Stimulated activated CD8-positive, alpha-beta memory T cell treated with anti-CD3 and anti-CD28 coated beads, Interleukin-12 subunit alpha, Interleukin-12 subunit beta, amount 100 ng/mL, for 1 hour (primary cell): ENCODE data around the gene ANKRD31.
A peak's percentile ranks its signal among the peaks of the same experiment; 100 is the strongest.
"Not testable (repeated sequence)": the region's sequence is repeated elsewhere in the genome, so short reads cannot be mapped to it uniquely, and the experiment has no call there.

ENCODE experiments used
- DNase-seq: peaks from one replicate; pipeline ENCODE4 v3.0.0-alpha.2; 2020; ENCODE audit warnings: low read depth

Gene ANKRD31, protein sequence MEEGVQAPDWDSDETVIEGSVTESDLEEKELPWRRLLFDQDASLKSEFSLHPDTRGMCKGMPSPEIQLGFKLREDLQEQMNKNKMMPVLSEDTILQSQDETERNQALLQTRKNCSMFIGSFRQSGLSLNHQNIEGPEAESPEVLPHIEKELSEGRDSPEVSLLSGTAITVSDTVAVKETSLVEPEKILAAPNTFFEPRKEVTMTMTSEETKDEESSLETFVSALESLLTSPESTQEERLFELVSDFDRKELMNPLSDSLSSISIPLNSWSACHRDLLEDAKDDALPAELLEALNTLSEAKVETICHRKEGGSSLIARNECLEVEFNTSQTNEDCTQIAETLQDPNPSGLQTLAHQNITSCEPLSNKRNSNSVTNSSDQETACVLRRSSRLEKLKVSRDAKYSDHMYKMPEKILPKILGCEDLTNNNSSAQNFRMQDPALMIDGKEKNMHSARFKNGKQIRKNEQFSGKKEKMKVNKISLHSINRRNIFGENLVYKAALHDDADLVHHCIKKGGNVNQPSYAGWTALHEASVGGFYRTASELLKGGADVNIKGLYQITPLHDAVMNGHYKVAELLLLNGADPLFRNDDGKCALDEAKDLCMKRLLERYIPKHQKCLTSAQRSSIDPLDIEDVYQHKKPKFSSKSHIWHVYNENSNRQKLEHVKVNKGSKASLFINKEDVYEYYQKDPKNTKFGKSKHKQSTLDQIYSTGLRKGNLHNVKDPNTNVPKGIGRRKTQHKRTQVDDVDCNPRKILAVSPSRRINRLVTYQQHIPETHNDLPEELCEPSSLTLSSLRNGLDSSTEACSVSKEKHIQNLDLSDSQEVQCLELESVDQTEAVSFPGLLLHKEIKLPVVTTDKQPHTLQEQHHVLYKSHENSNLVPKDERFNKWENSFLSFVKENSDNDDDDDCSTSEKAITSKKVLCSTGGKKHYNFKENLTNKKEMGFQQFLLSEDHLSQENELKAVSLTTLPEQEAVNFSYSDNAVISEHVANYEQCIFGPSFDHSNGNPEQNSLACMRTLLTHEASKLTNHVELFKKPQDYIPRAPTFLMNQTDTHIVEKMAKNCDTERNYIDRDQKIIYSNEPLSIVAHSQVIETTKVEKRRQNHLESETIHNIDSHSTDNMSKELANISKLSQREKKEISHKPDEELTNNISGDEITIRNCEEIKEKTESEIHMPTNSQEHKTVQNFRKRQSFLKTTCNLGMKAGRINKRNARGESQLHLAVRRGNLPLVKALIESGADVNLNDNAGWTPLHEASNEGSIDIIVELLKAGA (N-terminal part only)

DNA sequence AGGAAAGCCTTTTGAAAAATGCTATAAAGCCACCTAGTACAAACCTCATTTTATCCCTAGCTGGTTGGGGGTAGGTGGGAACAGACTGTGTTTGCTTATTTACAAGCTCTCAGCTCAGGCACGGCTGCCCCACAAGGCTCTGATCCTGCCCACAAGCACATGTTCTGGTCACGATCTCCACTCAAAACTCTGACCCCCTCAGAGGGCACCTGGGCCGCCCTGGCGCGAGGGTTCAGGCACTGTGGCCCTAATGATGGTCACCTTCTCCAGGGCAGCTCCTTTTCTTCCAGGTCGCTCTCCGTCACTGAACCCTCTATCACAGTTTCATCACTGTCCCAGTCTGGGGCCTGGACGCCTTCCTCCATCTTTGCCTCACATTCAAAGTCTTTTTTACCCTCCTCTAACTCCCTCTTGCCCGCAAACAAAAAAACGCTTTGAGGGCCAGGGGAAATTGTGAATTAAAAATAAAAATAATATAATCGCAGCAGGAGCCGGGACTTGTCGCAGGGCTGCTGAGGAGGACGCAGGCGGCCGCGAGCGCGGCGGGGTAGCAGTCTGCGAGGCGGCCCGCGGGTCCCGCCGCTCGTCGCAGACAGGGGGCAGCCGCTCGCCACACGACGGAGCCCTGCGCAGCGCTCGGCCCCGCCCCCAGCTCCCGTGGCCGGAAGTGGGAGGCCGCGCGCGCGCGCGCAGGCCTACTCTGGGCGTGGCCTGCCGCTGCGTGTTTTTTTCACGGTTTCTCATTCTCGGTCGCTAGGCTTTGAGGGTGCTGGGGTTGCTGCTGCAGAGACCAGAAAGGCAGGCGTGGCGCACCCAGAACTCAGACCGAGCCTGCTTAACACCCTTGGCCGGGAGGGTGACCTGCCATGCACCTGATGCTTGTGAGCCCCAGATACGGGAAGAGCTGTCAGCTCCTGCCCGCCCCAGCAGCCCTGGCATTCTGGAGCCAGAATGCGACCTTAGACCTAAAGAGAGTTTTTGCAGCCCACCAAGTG, at the start of gene ANKRD31:
Gene ANKRD31 (minus strand): TSS at position 557 of the 995 bp plus-strand sequence. CDS start 192 bp downstream, at position 365.
- DNase-seq: peak; percentile 83

DNA sequence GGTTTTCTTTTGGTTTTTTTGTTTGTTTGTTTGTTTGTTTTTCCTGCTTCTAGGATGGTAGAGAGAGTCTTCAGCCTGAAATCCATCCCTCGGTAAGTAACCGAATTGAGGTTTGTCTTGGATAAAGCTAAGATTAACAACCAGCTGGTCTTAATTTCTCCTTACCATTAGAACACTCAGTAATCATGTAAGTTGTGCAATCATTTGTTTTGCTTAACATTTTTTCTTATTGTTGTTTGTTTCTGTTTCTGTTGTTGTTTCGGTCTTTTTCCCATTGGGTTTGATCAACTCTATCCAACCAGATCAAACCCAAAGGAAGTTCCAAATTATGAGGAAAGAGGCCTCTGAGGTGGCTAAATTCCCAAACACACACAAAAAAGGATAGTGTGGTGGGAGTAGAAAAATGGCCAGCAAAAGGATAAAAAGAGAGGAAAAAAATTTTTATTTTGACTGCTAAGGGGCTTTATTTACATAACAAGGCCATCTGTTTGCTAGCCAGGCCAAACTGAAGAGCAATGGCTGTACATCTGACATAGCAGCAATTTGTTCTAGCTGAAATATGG, 49.6 kb upstream of the ANKRD31 start:
- no peak for DNase-seq

DNA sequence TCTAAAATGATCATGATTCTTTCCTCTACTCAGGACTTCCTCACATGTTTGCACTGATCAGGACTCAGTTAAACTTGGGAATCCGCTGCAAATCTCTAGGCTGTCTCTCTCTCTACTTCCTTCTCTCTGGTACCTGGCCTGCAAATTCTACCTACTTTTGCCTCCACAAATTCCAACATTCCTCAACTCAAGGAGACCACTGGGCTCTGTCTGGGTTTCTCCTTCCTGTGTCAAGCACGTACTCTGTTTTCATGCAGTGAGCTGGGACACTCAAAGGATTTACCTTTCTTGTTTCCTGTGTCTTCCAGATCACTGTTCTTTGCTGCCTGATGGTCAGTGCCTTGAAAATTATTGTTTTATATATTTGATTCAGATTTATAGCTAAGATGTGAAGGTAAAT, 45.9 kb upstream of the ANKRD31 start:
- no peak for DNase-seq

DNA sequence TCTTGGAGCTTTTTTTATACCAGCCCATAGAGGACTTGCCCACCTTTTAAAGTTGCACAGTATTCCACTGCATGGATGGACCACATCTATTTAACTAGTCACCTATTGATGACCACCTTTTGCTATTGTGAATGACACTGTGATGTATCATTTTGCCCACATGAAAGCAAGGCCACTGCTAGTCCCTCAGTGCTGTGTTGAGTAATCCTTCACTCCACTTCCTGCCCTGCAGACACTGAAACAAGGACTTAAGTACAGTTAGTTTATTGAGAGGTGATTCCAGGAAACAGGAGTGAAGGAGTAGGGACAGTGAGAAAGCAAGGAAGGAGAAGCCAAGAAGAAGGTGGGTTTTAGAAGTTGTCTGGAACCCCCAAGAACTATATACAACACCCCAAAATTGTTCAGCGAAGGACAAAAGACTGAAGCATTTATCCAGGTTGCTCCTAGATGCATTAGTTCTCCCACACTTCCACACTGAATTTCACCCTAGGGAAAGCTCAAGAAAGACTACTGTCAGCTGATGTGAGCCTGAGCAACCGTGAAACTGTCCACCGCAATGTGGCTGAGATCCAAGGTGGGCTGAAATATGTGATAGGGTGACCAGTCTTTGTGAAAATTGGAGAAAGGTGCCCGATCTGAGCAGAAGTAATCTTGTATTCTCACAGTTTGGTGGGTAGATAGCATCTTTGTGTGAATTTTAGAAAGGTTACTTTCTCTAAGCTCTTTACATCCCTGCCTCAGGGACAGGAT, 45.2 kb upstream of the ANKRD31 start:
- no peak for DNase-seq

DNA sequence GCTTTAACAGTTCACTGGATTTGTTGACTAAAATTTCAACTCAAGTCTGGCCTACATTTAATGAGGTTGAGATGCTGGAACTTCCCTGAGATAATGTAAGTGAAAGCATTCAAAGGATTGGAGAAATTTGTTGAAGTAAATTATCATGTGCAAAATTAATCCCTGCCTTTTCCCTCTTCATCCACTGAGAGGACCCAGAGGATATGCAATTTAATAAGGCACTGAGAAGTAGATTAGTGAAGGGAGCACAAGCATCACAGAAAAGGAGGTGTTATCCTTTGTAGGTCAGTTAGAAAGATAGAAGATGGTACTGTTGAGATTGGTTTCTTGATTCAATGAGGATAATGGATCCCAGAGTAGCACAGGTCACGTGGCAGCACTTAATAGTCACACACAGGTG, 42.6 kb upstream of the ANKRD31 start:
- no peak for DNase-seq

DNA sequence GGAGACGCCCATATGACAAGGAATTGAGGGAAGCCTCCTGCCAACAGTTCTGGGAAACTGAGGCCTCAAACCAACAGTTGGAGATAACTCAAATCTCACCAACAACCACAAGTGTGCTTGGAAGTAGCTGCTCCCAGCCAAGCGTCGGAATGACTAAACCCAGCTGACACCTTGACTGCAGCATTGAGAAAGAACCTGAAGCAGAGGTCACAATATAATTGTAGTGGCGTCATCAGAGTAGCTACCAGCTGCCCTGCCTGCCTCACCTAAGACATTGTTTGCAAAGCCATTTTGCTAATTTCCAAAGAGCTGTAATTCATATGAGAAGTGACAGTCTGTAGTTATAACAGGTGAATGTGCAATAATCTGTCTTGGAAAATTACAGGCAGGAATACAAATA, 40.8 kb upstream of the ANKRD31 start:
- no peak for DNase-seq

DNA sequence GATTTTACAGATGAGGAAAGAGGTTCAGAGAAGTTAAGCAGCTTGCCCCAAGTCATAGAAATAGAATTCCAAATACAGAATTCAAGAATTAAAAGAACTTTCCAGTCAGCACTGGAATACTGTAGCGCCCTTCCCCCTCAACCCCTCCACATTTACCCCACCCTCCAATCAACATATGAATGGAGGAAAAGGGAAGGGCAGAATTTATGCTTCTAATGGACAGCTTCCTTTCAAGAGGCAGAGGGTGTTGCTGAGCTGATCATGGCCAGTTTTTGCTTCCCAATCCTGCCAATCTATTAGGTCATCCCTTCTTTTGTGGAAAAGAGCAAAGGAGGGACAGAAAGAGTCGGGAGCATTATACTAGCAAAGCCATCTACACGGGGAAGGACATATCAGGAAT, 39.1 kb upstream of the ANKRD31 start:
- DNase-seq: no peak

DNA sequence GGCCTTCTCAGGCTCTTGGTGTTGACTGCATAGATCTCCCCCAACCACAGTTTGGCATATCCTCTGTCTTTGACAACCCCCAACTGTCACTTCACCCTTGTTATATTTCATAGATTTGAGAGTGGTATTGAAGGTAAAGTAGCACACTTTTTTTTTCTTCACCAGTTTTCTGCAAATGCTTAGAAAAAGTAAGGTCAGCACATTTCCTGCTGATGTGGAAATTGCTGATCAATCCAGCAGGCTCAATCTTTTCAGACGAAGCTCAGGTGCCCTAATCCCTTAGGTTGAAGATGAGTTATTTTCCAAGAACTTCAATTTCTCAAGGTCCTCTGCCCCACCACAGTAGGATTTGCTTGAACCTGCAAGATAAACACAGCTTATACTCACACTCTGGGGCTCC, 38.5 kb upstream of the ANKRD31 start:
- no peak for DNase-seq

DNA sequence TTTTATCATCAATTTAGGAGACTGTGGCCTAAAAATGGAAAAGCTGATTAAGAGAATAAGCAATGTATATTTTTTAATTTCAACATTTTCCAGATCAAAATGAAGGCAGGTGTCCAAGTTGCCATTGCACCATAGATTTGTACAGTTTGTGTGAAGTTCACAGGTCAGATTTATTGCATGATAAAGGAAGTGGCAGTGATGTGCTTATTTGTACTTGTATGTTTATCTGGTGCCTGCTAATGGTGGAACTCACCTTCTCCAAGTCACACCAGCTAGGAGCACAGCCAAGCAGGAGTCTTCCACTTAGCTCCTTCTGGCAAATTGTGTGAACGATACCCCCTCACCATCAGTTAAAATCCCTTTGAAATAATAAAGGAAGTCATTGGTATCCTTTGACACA, 37.8 kb upstream of the ANKRD31 start:
- no peak for DNase-seq

DNA sequence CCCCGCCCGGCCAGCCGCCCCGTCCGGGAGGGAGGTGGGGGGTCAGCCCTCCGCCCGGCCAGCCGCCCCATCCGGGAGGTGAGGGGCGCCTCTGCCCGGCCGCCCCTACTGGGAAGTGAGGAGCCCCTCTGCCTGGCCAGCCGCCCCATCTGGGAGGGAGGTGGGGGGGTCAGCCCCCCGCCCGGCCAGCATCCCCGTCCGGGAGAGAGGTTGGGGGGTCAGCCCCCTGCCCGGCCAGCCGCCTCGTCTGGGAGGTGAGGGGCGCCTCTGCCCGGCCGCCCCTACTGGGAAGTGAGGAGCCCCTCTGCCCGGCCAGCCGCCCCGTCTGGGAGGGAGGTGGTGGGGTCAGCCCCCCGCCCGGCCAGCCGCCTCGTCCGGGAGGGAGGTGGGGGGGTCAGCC, 33.9 kb upstream of the ANKRD31 start:
- not testable (repeated sequence) for DNase-seq

DNA sequence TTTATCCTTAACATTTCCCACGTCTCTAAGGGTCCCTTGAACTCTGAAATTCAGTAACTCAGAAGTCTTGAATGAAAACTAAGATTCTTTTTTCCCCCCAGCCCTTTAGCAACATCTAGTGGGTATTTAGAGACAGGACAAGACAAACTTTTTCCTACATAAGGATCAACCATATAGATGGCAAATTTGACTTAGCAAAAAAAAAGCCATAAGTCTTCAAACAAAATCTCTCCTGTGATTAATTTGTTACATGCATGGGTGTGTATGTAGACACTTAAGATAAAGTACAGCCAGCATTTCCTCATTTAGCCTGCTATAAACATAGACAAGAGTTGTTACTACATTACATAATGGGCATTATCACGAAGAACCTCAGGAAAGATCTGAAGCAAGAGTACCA, 29.1 kb upstream of the ANKRD31 start:
- DNase-seq: no peak

DNA sequence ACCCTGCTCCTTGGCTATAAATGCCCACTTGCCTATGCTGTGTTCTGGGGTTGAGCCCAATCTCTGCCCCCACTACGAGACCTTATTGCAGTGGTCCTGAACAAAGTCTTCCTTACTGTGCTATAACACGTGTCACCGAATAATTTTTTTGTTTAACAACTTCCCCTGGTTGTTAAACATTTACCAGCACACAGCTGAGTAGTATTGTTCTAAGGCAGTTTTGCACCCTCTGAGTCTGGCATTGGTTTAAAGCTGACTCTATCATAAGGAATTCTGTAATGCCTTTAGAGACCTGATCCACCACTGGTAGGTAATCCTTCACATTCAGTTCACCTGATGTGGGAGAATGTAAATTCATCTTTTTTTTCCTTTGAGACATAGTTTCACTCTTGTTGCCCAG, 25.6 kb upstream of the ANKRD31 start:
- DNase-seq: no peak

DNA sequence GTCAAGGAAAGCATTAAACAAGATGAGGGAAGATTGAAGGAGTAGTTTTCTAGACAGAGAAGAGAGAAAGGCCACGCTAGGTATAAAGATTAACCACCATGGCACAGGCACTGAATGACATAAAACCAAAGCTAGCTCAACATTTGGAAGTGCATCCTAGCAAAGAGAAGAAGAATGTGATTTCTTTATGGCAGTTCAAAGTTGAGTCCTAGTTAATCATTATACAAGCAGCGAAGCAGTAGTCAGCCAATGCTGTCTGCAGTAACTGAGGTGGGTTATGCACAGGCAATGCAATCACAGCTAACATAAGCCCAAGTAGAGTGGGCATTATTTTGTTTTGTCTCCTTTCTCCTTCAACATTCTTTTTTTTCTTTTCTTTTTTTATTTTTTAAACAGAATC, 24.0 kb upstream of the ANKRD31 start:
- no peak for DNase-seq

DNA sequence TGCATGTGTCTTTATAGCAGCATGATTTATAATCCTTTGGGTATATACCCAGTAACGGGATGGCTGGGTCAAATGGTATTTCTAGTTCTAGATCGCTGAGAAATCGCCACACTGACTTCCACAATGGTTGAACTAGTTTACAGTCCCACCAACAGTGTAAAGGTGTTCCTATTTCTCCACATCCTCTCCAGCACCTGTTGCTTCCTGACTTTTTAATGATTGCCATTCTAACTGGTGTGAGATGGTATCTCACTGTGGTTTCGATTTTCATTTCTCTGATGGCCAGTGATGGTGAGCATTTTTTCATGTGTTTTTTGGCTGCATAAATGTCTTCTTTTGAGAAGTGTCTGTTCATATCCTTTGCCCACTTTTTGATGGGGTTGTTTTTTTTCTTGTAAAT, 13.8 kb upstream of the ANKRD31 start:
- DNase-seq: not testable (repeated sequence)

DNA sequence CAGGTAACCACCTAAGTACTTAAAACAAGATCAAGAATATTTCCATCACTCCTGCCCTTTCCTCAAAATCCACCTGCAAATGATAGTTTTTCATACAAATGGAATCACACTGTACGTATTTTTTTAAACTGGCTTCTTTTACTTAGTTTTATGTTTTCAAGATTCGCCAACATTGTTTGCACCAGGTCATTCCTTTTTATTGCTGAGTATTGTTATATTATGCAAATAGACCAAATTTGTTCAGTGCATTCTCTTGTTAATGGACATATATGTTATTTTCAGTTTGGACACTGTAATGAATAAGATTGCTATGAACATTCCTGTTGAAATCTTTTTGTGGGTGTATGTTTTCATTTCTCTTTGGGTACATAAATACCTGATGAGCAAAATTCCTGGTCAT, 8.3 kb upstream of the ANKRD31 start:
- DNase-seq: no peak

DNA sequence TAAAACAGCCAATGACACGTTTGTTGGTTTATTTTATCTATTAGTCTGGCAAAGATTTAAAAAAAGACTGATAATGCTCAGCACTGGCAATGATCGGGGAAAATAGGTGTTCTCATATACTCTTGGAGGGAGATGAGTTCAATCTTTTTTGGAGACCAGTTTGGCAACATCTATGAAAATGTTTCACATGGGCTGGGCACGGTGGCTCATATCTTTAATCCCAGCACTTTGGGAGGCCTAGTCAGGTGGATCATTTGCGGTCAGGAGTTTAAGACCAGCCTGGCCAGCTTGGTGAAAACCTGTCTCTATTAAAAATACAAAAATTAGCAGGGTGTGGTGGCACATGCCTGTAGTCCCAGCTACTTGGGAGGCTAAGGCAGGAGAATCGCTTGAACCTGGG, 6.8 kb upstream of the ANKRD31 start:
- no peak for DNase-seq

DNA sequence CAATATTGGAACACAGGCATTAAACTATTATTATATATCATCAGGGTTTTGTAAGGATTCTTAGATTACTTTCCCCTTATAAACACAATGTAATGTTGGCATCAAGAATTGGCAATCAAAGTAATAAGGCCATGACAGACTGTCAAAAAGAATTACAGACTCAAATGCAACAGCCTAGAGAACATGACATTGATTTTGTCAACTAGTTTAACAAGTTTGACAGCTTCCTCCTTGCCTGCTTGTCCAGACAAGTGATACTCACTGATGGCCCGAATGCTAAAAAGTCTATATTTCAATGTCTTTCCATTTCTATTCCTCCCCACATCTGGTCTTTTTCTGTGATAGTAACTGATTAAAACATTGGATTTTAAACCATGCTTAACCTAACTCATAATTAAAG, 6.4 kb upstream of the ANKRD31 start:
- DNase-seq: no peak

DNA sequence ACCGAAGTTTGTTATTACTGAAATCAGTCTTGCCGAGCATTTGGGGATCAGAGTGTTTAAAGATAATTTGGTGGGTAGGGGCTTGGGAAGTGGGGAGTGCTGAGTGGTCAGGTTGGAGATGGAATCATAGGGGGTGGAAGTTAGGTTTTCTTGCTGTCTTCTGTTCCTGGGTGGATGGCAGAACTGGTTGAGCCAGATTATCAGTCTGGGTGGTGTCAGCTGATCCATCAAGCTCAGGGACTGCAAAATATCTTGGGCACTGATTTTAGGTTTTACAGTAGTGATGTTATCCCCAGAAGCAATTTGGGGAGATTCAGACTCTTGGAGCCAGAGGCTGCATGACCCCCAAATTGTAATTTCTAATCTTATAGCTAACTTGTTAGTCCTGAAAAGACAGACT, 5.4 kb upstream of the ANKRD31 start:
- no peak for DNase-seq

DNA sequence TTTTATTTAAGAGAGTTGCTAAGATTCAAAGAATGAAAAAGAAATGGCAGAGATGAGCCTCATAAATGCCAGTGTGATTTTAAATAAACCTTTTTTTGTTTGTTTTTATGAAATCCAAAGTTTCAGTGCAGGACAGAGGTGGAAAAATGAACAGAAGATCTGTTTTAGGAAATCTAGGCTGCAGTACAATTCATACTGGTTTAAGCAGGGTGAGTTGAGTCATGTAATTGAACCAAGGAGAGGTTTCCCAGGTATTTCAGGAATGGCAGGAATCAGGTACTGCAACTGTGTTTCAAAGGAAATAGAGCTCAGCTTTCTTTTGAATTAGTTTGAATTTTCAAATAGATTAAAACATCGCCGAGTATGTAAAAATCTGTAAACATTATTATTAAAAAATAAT, 3.0 kb upstream of the ANKRD31 start:
- DNase-seq: no peak

DNA sequence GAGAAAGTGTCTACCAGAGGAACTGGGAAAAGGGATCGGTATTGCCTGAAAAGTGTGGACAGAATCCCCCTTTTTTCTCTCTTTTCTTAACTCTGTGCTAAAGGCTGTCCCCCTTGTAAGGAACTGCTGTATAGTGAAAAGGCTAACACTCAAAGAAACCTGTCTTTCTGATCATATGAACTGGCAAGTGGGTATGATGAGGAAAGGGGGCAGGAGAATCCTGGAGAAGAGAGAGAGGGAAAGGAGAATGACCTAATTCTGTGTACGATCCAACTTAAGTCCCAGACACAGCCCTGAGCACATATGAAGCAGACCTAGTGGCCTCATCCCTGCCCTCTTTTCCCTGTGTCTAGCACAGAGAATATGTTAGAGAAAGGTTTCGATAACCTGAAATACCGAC, 967 bp downstream of the ANKRD31 start:
- DNase-seq: no peak
